ACC112 (cell line): ENCODE measurements around the gene PHOX2A.
"Not testable (repeated sequence)": the region's sequence is repeated elsewhere in the genome, so short reads cannot be mapped to it uniquely, and the experiment has no call there.

Source experiments
- H2AFZ ChIP-seq: fragments of 200-600 bp; sonication (generic); one replicate; pipeline ENCODE4 v1.6.0; 2017; ENCODE audit warnings: antibody characterized with exemption, low read length; ENCODE audit not compliant: unreplicated experiment
- H3K27ac ChIP-seq: fragments of 200-600 bp; sonication (generic); 2 replicates; pipeline ENCODE4 v1.5.1; 2014; ENCODE audit warnings: low read depth, mild to moderate bottlenecking, antibody characterized with exemption, low read length, moderate library complexity
- H3K27me3 ChIP-seq: fragments of 200-600 bp; sonication (generic); 2 replicates; pipeline ENCODE4 v1.6.1; 2014; ENCODE audit warnings: mild to moderate bottlenecking, antibody characterized with exemption, low read length, moderate library complexity, mixed read lengths; ENCODE audit not compliant: insufficient read depth
- H3K36me3 ChIP-seq: fragments of 200-600 bp; sonication (generic); 2 replicates; pipeline ENCODE4 v1.6.1; 2016; ENCODE audit warnings: mild to moderate bottlenecking, antibody characterized with exemption, low read length, moderate library complexity, mixed read lengths; ENCODE audit not compliant: insufficient read depth
- H3K4me1 ChIP-seq: fragments of 200-600 bp; sonication (generic); one replicate; pipeline ENCODE4 v1.6.1; 2016; ENCODE audit warnings: low read length, mixed read lengths; ENCODE audit not compliant: insufficient read depth, unreplicated experiment, control insufficient read depth
- H3K4me3 ChIP-seq: fragments of 200-600 bp; sonication (generic); 2 replicates; pipeline ENCODE4 v1.5.1; 2014; ENCODE audit warnings: mild to moderate bottlenecking, low read depth, low read length
- H3K79me2 ChIP-seq: fragments of 200-600 bp; sonication (generic); one replicate; pipeline ENCODE4 v1.6.0; 2016; ENCODE audit warnings: low read length; ENCODE audit not compliant: control insufficient read depth, unreplicated experiment, insufficient read depth

The PHOX2A gene

GRCh38 chr11:72201445-72201844, 42.5 kb downstream of the PHOX2A start:
- H3K27me3 ChIP-seq, H3K4me1 ChIP-seq, H3K4me3 ChIP-seq, H2AFZ ChIP-seq, H3K27ac ChIP-seq, H3K36me3 ChIP-seq, H3K79me2 ChIP-seq: not testable (repeated sequence)

GRCh38 chr11:72195518-72196270, 48.3 kb downstream of the PHOX2A start:
- Histone ChIP-seq H3K27me3 (no peaks in the 10 kb centered on the region), H3K4me1 (no peaks in the 10 kb centered on the region), H3K79me2 (no peaks in the 10 kb centered on the region), H3K27ac (no peak overlapping the region), H2AFZ (no peak overlapping the region), H3K4me3 (no peak overlapping the region), H3K36me3 (no peaks in the 10 kb centered on the region)

DNA sequence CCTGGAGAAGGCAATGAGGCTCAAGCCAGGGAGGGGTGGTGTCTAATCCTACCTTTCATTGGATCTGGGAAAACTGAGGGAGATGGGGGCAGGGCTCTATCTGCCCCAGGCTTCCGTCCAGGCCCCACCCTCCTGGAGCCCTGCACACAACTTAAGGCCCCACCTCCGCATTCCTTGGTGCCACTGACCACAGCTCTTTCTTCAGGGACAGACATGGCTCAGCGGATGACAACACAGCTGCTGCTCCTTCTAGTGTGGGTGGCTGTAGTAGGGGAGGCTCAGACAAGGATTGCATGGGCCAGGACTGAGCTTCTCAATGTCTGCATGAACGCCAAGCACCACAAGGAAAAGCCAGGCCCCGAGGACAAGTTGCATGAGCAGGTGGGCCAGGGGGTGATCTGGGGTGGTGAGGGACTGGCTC, 52.0 kb downstream of the PHOX2A start, which contains the start of gene FOLR1:
Gene FOLR1, plus strand, starts transcription at position 180 of the 421 bp plus-strand sequence. Its CDS starts 34 bp downstream, at position 214.
- no peak within 1 kb of the TSS for H3K4me3 ChIP-seq
- no peak within 1 kb of the TSS for H3K27ac ChIP-seq
- no peak within 1 kb of the TSS for H2AFZ ChIP-seq
- no peaks in the 10 kb centered on the region for H3K27me3 ChIP-seq
- H3K4me1 ChIP-seq: no peaks in the 10 kb centered on the region
- no peaks in the 10 kb centered on the region for H3K36me3 ChIP-seq
- H3K79me2 ChIP-seq: no peaks in the 10 kb centered on the region

- Histone ChIP-seq H2AFZ (no peak overlapping the region), H3K4me1 (no peaks in the 10 kb centered on the region), H3K27ac (no peak overlapping the region), H3K4me3 (no peak overlapping the region), H3K79me2 (no peaks in the 10 kb centered on the region), H3K27me3 (no peaks in the 10 kb centered on the region), H3K36me3 (no peaks in the 10 kb centered on the region)
Observed at GRCh38 chr11:72190631-72191071, 53.3 kb downstream of the PHOX2A start.

GRCh38 chr11:72189455-72190250, 54.3 kb downstream of the PHOX2A start:
- Histone ChIP-seq H3K4me1 (no peaks in the 10 kb centered on the region), H3K27me3 (no peaks in the 10 kb centered on the region), H3K79me2 (no peaks in the 10 kb centered on the region), H3K27ac (no peak overlapping the region), H3K36me3 (no peaks in the 10 kb centered on the region), H3K4me3 (no peak overlapping the region), H2AFZ (no peak overlapping the region)
